ENCODE measurements around the gene C1QTNF5.

Gene C1QTNF5

GRCh38 chr11:119316016-119316728 is 24.5 kb downstream of the C1QTNF5 start:
- DNase-seq: no peak

GRCh38 chr11:119315131-119316015 is 25.3 kb downstream of the C1QTNF5 start:
- DNase-seq: no peak

DNA sequence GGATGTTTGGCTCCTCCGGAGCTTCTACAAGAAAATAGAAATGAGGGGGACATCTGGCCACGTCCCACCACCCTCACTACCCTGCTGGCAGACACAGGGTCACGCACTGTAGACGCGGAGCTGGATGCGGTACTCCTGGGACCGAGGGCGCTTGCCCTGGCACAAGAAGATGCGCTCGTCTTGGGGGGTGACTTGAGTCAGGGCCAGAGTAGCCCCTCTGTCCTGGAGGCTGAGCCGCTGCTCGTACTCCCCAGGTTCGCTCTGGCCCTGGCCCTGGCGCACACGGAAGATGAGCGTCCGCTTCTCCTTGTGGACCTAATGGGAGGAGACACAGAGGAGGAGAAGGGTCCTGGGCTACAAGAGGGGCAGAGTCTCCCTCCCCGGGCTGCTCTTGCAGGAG is 26.0 kb downstream of the C1QTNF5 start:
- no peak for DNase-seq

- no peak for DNase-seq
Observed at GRCh38 chr11:119310682-119311052, 30.0 kb downstream of the C1QTNF5 start.

DNA sequence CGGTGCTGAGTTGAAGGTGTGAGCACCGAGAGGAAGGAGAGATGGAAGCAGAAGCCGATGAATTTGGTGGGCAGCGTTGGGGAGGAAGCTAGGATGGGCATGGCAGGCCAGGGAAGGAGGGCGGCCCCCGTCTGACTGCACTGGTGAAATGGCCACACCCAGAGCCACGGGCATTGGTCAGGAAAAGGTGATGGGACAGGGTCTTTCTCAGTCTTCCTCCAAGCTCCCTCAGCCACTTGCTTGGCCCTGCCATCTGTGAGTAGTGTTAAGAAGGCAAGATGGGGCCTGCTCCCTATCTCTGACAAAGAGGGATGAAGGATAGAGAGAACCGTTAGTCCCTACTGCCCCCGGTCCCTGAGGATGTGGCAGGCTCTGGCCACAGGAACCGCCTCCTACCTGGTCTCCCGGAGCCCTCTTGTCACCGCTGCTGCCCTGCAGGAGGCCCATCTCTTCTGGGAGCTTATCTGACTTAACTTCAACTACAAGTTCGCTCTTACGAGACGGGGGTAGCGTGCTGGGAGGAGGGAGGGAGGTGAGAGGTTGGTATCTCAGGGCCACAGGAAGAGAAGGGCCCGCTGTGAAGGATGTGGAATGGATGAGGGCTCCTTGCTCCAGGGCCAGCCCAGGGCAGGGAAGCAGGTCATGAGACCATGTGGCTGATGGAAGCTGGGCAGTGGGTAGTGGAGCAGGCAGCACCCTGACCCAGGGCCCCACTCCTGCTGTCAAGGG is 30.6 kb downstream of the C1QTNF5 start:
- DNase-seq: no peak

DNA sequence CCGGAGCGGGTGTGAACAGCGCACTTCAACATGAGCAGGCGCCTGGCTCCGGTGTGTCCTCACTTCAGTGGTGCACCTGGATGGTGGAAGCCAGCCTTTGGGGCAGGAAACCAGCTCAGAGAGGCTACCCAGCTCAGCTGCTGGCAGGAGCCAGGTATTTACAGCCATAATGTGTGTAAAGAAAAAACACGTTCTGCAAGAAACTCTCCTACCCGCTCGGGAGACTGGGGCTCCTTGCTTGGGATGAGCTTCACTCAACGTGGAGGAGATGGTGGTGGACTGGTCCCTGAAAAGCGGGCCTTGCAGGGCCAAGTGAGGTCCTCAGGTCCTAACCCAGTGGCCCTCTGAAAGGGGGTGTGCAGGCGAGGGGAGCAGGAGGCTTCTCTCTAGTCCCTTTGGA is 31.3 kb downstream of the C1QTNF5 start:
- no peak for DNase-seq

DNA sequence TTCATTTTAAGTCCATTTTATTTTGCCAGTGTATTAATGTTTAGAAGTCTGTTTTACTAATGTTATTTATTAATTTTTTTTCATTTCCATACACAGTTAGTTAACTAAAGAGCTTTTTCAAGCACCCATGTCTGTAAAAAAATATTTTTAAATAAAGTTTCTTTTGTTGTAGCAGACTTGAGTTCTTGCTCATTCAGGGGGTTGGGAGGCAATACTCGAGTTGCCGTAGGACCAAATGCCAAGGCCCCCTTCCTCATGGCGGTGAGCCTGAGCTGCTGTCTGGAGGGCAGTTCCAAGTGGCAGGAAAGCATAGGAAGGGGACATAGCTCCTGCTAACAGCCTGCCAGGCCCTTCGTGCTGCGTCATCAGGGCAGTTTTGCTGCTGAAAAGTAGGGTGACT is 32.7 kb downstream of the C1QTNF5 start:
- no peak for DNase-seq

DNA sequence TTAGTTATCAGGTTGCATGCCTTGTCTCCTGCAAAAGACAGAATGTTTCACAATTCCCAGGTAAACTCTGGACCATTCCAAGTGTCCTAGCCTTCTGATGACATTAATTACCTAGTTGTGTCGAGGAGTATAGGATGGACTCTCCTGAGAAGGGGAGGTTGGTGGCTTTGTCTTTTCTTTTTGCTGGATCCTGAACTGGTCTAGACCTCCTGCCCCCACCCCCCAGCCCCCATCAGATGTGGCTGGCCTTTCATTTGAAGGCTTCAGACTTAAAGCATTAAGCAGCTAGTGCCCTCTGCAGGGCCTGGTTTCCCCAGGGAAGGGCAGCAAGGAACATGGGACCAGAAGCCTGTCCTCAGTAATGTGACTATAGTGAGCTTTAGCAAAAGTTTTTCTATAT is 33.5 kb downstream of the C1QTNF5 start:
- no peak for DNase-seq

DNA sequence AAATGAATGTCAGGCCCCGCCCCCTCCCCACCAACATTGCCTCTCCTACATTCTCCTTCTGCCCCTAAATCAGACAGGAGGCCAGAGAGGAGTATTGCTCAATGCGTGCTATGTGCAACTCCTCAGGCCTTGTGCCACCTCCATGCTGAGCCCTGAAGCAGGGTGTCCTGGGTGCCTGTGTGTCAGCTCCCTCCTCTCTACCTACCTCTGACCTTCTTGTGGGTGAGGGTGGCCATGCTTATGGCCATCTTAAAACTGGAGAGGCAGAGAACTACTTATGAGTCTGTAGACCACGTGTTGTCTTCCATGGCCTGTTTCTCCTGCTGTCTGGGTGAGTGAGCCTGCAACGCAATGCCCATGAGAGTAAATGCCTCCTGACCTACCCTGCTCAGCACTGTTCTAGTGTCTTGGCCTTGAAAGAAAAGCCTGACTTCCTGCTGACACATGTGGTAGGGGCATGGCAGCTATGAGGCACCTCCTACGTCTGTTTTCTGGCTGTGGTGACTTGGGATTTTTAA is 34.3 kb downstream of the C1QTNF5 start:
- peak; percentile 49 for DNase-seq

DNA sequence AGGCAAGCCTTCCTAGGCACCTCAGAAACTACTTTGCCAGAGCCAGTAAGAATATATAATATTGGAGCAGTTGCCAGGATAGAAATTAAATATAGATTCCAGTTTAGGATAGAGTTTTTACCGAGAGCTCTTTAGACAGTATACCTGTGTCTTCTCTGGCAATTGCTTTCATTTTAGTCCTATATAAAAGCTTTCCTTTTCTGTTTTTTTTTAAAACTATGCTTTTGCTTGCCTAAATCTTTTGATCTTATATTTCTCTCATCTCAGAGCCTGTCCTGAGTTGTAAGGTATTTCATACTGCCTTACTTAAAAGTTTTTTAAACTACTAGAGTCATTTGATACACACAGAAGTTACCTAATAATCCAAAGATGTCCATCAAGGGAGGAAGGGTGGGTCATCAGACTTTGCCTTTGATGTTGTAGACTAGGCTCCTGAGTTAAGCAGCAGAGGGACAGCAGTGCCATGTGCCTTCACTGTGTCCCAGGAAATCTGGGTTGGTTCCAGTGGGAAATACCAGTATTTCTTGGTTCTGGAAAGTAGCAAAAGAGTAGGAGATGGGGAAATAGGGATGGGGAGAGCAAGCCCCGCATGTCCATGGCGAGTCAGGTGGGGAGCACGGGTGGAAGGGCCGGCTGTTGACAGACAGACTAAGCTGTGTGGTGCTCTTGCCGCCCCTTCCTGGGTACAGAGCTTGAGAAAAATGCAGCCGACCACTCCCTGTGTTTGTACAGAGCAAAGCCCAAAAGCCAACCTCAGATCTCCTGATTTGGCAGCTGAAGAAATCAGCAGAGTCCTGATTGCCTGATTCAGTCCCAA is 34.9 kb downstream of the C1QTNF5 start:
- no peak for DNase-seq

DNA sequence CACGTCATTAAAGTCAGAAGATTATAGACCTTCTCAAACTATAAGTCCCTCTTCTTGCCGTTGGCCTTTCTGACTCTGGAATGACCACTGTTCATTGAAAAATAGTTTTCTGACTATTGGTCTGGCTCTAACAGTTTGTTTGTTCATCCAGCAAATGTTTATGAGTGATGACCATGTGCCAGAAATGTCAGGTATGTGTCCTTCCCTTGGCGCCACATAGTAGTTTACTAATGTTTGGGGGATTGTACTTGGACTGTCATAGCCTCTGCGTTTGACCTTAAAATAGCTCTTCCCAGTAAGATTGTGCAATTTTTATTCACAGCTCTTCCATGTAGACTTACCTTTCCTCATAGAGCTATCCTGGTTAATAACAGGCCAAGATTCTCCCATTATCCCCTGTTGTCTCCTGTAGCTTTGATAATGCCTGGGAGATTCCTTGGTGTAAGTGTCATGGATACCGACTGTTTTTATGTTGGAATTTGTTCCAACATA is 37.4 kb downstream of the C1QTNF5 start:
- DNase-seq: no peak

GRCh38 chr11:119300198-119300964 is 40.3 kb downstream of the C1QTNF5 start:
- no peak for DNase-seq

- no peak for DNase-seq
Observed at GRCh38 chr11:119299416-119299815, 41.3 kb downstream of the C1QTNF5 start.

GRCh38 chr11:119298726-119299125 is 42.0 kb downstream of the C1QTNF5 start:
- DNase-seq: no peak

- DNase-seq: no peak
Observed at GRCh38 chr11:119297938-119298337, 42.7 kb downstream of the C1QTNF5 start.

DNA sequence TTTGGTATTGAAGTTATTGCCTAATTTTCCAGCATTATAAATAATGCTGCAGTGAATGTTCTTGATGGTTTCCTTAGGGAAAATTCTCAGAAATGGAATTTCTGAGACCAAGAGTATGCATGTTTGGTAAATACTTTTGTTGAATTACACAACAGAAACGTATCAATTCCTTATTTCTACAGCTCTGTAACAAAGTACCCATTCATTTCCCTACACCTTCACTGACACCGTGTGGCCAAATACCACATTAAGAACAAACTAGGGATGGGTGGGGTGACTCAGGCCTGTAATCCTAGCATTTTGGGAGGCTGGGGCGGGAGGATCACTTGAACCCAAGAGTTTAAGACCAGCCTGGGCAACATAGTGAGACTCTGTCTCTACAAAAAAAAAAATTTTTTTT is 45.5 kb downstream of the C1QTNF5 start:
- no peak for DNase-seq

- no peak for DNase-seq
Observed at GRCh38 chr11:119293461-119293860, 47.2 kb downstream of the C1QTNF5 start.

DNA sequence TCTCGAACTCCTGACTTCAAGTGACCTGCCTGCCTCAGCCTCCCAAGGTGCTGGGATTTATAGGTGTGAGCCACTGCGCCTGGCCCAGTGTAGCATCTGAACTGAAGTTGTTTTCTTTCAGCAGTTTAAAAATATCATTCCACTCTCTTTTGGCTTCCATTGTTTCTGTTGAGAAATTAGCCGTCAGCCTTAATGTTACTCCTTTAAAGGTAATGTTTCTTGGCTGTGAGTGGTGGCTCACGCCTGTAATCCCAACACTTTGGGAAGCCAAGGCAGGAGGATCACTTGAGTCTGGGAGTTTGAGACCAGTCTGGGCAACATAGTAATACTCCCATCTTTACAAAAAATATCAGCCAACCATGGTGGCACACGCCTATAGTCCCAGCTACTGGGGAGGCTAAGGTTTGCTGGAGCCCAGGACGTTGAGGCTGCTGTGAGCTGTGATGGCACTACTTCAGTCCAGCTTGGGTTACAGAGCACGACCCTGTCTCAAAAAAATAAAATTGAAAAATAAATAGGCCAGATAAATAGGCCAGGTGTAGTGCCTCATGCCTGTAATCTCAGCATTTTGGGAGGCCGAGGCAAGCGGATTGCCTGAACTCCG is 49.7 kb downstream of the C1QTNF5 start:
- DNase-seq: no peak
